GM21381 (cell line): ENCODE measurements around the gene LHFPL2.

Experiments
- ATAC-seq: cut with Tn5 transposase; IDR thresholded peaks from one replicate; pipeline ENCODE4 v1.9.1; 2021; ENCODE audit warnings: mild to moderate bottlenecking, moderate library complexity; ENCODE audit not compliant: unreplicated experiment

Gene LHFPL2

DNA sequence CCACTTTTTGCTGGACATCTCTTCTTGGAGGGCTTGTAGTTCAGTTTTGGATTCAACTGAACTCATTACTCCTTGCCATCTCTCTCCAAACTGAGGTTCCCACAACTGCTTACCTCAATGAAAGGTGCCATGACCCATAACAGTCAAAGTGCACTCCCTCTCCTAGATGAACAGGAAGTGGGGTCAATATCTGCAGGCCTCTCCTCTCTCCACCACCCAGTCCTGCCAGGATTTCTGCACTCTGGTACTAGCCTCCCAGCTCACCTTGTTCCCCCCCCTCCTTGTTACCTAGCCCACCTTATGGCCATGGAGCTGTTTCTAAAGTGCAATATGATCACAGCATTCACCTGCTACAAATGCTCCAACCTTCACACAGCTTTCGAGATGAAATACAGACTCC is 5.9 kb downstream of the LHFPL2 start:
- ATAC-seq = no peak

GRCh38 chr5:78640662-78641474 is 7.7 kb downstream of the LHFPL2 start:
- no peak for ATAC-seq

DNA sequence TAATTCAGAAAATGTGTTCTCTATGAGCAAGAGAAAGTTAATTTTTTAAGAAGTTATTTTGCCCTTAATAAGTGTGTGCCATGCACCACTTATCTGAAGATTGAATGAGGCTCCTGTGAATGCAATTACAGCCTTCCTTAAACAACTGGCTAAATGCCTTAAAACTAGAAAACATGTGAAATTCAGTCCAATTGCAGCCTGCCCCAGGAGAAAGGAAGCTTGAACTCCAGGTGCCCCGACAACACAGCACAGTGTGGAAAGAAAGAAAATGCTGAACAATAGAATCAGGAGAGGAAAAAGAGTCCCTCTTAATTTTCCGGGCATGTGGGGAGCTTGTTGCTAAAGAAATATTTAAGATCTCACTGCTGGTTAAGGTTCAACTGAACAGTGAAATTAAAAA is 8.8 kb downstream of the LHFPL2 start:
- ATAC-seq = no peak

GRCh38 chr5:78638973-78639669 is 9.5 kb downstream of the LHFPL2 start:
- ATAC-seq = no peak

GRCh38 chr5:78638423-78638822 is 10.1 kb downstream of the LHFPL2 start:
- no peak for ATAC-seq

DNA sequence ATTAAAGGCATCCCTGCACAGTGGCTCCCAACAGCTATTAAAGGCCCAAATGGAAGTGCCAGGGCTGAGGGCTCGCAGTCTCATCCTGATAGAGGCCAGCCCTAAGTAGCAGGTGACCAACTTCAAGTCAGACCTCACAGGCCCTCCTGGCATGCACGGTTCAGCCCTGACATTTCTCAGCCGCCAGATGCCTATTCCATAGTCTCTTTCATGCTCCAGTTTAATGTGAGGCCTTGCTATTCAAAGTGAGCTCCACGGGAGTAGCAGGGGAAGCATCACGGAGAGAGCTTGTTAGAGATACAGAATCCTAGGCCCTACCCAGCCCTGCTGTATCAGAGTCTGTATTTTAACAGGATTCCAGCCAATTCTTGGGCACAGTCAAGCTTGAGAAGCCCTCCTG is 11.1 kb downstream of the LHFPL2 start:
- ATAC-seq = no peak

DNA sequence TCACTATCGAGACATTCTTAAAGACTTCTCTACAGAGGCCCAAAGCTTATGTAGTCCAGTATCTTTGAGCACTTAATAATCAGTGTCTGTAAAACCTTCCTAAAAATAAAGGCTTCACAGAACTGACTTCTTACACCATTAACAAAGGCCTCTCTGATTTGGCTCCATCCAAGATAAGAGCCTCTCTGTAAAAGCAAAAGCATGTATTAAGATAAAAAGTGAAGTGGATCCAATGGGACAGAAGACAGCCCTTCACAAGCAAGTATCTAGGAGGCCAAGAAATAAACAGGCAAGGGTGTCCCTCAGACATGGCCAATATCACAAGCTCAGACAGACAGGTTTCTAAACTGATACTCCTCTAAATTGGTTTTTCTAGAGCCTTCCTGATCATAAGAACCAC is 11.9 kb downstream of the LHFPL2 start:
- ATAC-seq = no peak

DNA sequence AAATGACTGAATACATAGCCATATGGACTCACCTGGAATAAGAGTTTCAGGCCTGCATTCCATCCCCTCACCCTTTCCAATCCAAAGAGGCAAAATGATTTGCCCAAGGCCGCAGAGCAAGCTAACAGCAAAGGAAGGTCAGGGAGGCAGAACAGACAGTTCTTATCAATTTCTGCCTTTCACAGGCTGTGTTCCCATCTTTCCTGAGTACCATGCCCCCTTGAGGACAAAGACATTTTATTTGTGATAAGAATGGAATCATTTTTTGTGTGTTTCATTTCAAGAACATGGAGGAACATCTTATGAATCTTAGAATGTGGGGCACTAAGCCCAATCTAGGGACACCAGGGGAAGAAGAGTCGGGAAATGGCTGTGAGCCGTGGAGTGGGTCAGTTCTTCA is 13.9 kb downstream of the LHFPL2 start:
- ATAC-seq = no peak

DNA sequence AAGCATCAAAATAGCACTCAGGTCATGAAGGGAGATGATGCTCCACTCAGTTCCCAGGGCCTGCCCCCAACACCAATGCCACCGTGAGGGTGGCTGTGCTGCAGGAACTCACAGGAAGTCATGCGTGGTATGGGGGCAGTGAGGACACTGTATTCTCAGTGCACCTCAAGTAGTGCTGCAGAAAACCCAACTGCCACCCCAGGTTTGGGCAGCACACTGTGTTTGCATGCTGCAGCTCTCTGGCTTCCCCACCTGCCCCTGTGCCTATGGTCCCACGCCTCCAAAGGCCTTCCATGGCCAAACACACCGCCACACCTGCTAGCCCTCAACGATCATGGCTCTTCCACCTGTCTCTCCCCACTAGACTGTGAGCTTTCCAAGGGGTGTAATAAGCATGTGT is 14.3 kb downstream of the LHFPL2 start:
- ATAC-seq = no peak

- no peak for ATAC-seq
Measured at GRCh38 chr5:78633700-78634099, 14.9 kb downstream of the LHFPL2 start.

GRCh38 chr5:78632467-78632866 is 16.1 kb downstream of the LHFPL2 start:
- no peak for ATAC-seq

DNA sequence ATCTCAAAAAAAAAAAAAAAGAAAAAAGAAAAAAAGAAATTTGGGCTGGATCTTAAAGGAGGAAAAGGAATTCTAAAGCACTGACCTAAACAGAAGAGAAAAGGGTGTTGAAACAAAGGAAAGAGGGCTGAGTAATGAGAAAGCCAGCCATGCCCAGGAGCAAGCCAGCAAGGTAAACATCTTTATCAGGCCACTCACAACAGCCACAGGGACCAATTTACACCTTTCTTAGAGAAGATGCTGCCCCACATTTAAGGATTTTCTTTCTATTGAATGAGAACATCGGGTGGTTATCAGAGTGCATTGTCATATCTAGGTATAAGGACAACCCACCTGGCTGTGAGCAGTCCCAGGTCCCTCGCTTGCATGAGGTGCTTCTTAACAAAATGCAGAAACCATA is 16.6 kb downstream of the LHFPL2 start:
- no peak for ATAC-seq

DNA sequence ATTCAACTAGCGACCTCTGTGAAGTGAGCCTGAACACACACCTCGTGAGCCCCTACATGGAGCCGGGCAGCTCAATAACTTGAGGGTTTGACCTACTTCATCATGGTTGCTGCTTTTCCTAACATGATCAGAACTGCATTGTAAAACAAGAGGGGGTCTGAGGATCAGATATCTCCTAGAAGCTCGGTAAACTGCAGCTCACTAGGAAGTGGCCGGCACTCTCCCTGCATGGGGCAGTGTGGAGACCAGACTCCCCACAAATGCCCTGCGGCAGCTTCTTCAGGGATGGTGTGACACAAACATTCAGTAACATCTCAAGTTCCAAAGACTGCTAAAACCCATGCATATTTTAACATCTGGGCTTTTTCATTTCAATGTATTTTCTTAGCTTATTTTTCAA is 18.5 kb downstream of the LHFPL2 start:
- no peak for ATAC-seq

DNA sequence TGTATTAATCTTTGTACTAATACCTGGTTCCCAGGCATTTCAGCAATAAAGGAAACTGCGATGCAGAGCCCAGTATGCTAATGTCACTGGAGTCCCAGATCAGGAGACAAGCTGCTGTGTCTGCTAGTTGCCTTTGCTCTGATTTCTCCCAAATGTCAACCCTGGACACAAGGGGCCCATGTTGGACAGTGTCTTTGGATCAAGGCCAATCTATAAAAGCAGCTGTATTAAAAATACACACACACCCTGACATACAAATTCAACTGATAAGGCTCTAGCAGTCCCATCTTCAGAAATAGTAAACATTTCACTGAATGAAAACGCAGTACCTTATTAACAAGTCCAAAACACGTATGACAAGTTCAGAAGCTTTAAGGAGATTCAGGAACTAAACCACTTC is 18.9 kb downstream of the LHFPL2 start:
- ATAC-seq = no peak

DNA sequence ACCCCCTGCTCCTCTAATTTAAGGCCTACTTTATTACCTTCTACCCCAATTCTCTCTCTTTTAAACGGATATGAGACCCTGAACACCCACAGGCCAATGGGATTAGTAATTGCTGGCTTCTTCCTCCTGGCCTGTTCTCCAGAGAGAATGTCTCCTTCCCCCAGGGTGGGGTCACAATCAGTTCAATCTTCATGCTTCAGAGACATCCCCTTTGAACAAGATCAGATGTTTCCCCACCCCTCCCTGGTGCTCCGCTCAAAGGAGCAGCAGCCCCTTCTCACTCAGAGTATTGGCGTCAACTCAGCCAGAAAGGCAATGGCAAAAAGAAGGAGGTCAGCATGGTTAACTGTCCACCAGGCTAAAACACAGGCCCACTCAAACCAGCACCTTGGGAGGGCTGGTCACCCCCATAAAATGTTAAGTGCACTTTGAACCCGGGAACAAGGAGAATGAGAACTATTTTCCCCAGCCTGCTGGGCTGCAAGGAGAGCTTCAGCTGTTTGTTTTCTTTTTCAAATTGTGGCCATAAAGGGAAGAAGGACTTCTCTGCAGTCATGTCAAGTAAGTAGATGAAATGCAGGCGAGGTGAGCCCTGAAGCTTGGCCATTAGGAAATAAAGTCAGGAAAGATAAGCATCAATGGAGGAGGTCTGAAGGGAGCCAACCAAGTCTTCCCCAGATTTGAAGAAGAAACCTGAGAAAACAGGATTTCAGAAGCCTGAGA is 20.1 kb downstream of the LHFPL2 start:
- ATAC-seq = no peak

GRCh38 chr5:78627766-78628165 is 20.8 kb downstream of the LHFPL2 start:
- no peak for ATAC-seq

GRCh38 chr5:78627175-78627574 is 21.4 kb downstream of the LHFPL2 start:
- ATAC-seq = no peak

GRCh38 chr5:78626009-78626571 is 22.5 kb downstream of the LHFPL2 start:
- no peak for ATAC-seq

DNA sequence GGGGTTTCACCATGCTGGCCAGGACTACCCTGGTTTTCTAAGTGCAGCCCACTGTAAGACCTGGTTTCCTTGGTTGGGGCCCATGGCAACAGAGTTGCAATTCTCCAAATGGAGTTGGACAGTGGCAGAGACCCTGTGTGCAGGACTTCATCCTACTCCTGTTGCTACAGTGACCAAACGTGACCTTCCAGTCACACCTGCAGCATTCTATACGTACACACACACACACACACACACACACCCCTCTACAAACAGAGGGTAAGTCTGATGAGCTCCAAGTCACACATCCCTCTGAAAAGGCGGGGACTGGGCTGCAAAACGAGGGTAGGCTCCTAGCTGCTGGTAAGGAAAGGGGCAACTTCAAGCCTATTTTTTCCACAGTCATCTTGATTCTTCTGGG is 23.6 kb downstream of the LHFPL2 start:
- ATAC-seq = no peak

- ATAC-seq = no peak
Measured at GRCh38 chr5:78624011-78624541, 24.5 kb downstream of the LHFPL2 start.

- no peak for ATAC-seq
Measured at GRCh38 chr5:78622302-78622971, 26.1 kb downstream of the LHFPL2 start.
